K562 (cell line): ENCODE data around the gene C2orf42. TPM values are rescaled to one million over a fixed set of nuclear protein-coding genes. Genes with fewer than 3 reads are reported as not detected.

Source experiments
- CEBPG ChIP-seq, 3 experiments: fragments of 200-800 bp in 1 of 3; sonication (Bioruptor generic) in 1 of 3; sonication (generic) in 1 of 3; formaldehyde crosslinking in 1 of 3; IDR thresholded peaks in 2 of 3; conservative IDR thresholded peaks in 1 of 3; 2 replicates each; pipeline versions ENCODE4 v1.6.1 to v1.8.0; 2016 to 2022; ENCODE audit warnings: missing compliant biosample characterization in 2 of 3, missing genetic modification characterization in 2 of 3, mild to moderate bottlenecking in 1 of 3, missing genetic modification reagents in 1 of 3
- FOXJ3 ChIP-seq: sonication (generic); formaldehyde crosslinking; IDR thresholded peaks from 2 replicates; pipeline ENCODE4 v1.4.0; 2020; ENCODE audit warnings: mild to moderate bottlenecking, missing genetic modification reagents
- MCM5 ChIP-seq: fragments of 450-650 bp; IDR thresholded peaks from 2 replicates; pipeline ENCODE4 v1.6.1; 2016; ENCODE audit warnings: low read depth
- PBX2 ChIP-seq, 2 experiments: IDR thresholded peaks in 1 of 2; conservative IDR thresholded peaks in 1 of 2; 2 replicates each; pipeline ENCODE4 v1.6.1; 2016; ENCODE audit warnings: low read depth in 2 of 2, mild to moderate bottlenecking in 1 of 2, missing compliant biosample characterization in 1 of 2, missing genetic modification characterization in 1 of 2, moderate library complexity in 1 of 2
- TAF7 ChIP-seq: fragments of 450-650 bp; IDR thresholded peaks from 2 replicates; pipeline ENCODE4 v1.6.1; 2016; ENCODE audit warnings: missing genetic modification characterization, missing compliant biosample characterization
- UBTF ChIP-seq, 2 experiments: IDR thresholded peaks; 2 replicates each; pipeline ENCODE4 v1.6.1; 2012; ENCODE audit warnings: improper control_type of control experiment in 2 of 2, low read depth in 2 of 2, low read length in 2 of 2, borderline replicate concordance in 1 of 2
- ZNF274 ChIP-seq: IDR thresholded peaks from 2 replicates; pipeline ENCODE4 v1.6.1; 2011; ENCODE audit warnings: low read depth, mild to moderate bottlenecking, low read length, moderate library complexity, borderline replicate concordance
- ZNF766 ChIP-seq: fragments of 200-800 bp; sonication (Bioruptor generic); conservative IDR thresholded peaks from 2 replicates; pipeline ENCODE4 v1.6.1; 2016; ENCODE audit warnings: missing genetic modification characterization, missing compliant biosample characterization
- polyA plus RNA-seq, 8 experiments: library from polyadenylated mRNA; depleted of rRNA in 4 of 8; stranded (reverse) in 5 of 8; unstranded in 3 of 8; fragments of >200 nt; fragmentation: Nextera tagmentation in 2 of 8; fragmentation: Illumina TruSeq in 1 of 8; extraction: Ambion mirVana in 2 of 8; extraction: Trizol in 1 of 8; gene quantifications; 2 replicates each; pipeline versions ENCODE4 v1.2.1 to v1.2.3, GENCODE V29; 2011 to 2014; ENCODE audit warnings: inconsistent platforms in 1 of 8, missing spikeins in 1 of 8
- total RNA-seq, 7 experiments: library from RNA; depleted of rRNA in 6 of 7; stranded (reverse); fragments of >200 nt in 6 of 7; fragmentation: Illumina TruSeq in 2 of 7; extraction: Trizol in 2 of 7; gene quantifications; 2 replicates each; pipeline versions ENCODE4 v1.2.1 to v1.2.3, GENCODE V29; 2011 to 2021; ENCODE audit warnings: low replicate concordance in 1 of 7

The C2orf42 gene
- total and polyA plus RNA-seq, 9 of the 15 experiments (the other 6 are each of a cell fraction or from before 2014, with no cell fraction given) = 4.6 to 10.9 (median 7.5) TPM

GRCh38 chr2:70181363-70181956 lies 9.4 kb downstream of the C2orf42 start (continued):
- TF ChIP-seq PBX2 (CRISPR knock-in tag; IDR thresholded peaks at IDR 0.05; ENCODE audit: low read depth) (no peak), PBX2 (tag; conservative IDR thresholded peaks at IDR 0.05; ENCODE audit: low read depth) (no peak), TAF7 (no peak), FOXJ3 (CRISPR knock-in tag) (no peak), UBTF (IDR thresholded peaks at IDR 0.05; ENCODE audit: borderline replicate concordance in 1 of 2, low read depth in 2 of 2, low read length in 2 of 2) (no peak), CEBPG (CRISPR knock-in tag; IDR thresholded peaks at IDR 0.05) (no peak), CEBPG (tag; conservative IDR thresholded peaks at IDR 0.05 in 1 of 2, IDR thresholded peaks at IDR 0.05 in 1 of 2) (no peak), ZNF766 (CRISPR knock-in tag) (no peak), ZNF274 (no peak), MCM5 (no peak)
